IPS-20b (cell line): ENCODE measurements around the gene EPS15.

ENCODE experiments used
- H3K27ac ChIP-seq: one replicate; pipeline ENCODE4 v1.5.1; 2013; ENCODE audit warnings: low read length
- H3K27me3 ChIP-seq: 2 replicates; pipeline ENCODE4 v1.6.1; 2013; ENCODE audit warnings: mild to moderate bottlenecking, low read length, inconsistent platforms; ENCODE audit not compliant: insufficient read depth
- H3K36me3 ChIP-seq: 2 replicates; pipeline ENCODE4 v1.6.1; 2013; ENCODE audit warnings: low read depth, mild to moderate bottlenecking, inconsistent platforms, low read length, moderate library complexity; ENCODE audit not compliant: insufficient read depth
- H3K4me1 ChIP-seq: 2 replicates; pipeline ENCODE4 v1.6.1; 2013; ENCODE audit warnings: mild to moderate bottlenecking, control low read depth, inconsistent platforms, low read length, moderate library complexity; ENCODE audit not compliant: insufficient read depth
- H3K4me3 ChIP-seq: 2 replicates; pipeline ENCODE4 v1.5.1; 2013; ENCODE audit warnings: mild to moderate bottlenecking, low read length, inconsistent platforms
- H3K9ac ChIP-seq: 2 replicates; pipeline ENCODE4 v1.6.1; 2013; ENCODE audit warnings: low read depth, mild to moderate bottlenecking, inconsistent platforms, low read length, moderate library complexity
- H3K9me3 ChIP-seq: 2 replicates; pipeline ENCODE4 v1.6.1; 2013; ENCODE audit warnings: mild to moderate bottlenecking, low read depth, low read length, inconsistent platforms; ENCODE audit not compliant: insufficient read depth

The EPS15 gene

DNA sequence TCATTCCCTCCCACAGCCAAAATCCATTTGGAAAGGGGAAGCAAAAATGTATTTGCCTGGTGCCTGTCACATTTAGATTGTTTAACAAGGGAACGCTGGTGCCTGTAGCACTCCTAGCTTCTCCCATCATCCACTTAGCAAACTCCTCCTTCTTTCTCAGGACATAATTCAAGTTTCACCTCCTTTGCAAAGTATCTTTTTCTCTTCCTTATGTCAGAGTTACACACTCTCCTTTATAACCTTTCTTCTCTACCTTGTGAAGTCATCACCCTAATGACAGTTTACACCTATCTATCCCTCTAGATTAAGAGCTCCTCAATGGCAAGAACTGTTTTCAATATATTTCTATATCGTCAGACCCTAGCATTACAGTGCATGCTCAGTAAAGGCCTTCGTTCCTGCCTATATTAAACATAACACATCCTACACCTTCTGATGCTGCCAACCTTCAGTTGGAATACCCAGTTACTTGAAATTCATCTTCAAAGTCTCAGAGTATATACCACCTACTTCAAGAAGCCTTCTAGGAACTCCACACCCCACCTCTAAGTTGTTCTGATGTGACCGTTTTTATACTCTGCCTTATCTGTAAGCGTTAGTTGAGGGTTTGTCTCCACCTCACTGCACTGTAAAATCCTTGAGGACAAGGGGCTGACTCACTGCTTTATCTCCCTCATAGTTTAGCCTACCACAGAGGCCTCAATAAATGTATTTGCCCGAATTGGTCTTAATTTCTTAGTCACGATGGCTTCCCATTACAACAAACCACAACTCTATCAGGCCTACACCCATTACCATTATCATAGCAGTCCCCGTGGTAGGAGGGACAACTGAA is 1.0 kb upstream of the EPS15 start:
- H3K27me3 ChIP-seq: no peaks in the 10 kb centered on the region
- H3K36me3 ChIP-seq: no peaks in the 10 kb centered on the region
- H3K9ac ChIP-seq: no peak overlapping the region
- H3K4me1 ChIP-seq: peaks cover 12% of the 10 kb centered on the region; the same call in 1 of the 2 replicates
- H3K4me3 ChIP-seq: no peak overlapping the region
- no peak overlapping the region for H3K27ac ChIP-seq
- H3K9me3 ChIP-seq: no peaks in the 10 kb centered on the region

GRCh38 chr1:51518586-51519047 is 449 bp downstream of the EPS15 start:
- H3K4me3 ChIP-seq: peak overlapping the region; percentile 98
- H3K27me3 ChIP-seq: no peaks in the 10 kb centered on the region
- H3K4me1 ChIP-seq: peaks cover 12% of the 10 kb centered on the region; the same call in 1 of the 2 replicates
- H3K9ac ChIP-seq: peak overlapping the region; percentile 82; the same call in 1 of the 2 replicates
- H3K27ac ChIP-seq: no peak overlapping the region
- H3K36me3 ChIP-seq: no peaks in the 10 kb centered on the region
- no peaks in the 10 kb centered on the region for H3K9me3 ChIP-seq

GRCh38 chr1:51518033-51518585 is 957 bp downstream of the EPS15 start:
- Histone ChIP-seq H3K36me3 (no peaks in the 10 kb centered on the region), H3K27ac (no peak overlapping the region), H3K4me3 (peak overlapping the region; percentile 98), H3K4me1 (peaks cover 12% of the 10 kb centered on the region; the same call in 1 of the 2 replicates), H3K27me3 (no peaks in the 10 kb centered on the region), H3K9ac (peak overlapping the region; percentile 82; the same call in 1 of the 2 replicates), H3K9me3 (no peaks in the 10 kb centered on the region)

DNA sequence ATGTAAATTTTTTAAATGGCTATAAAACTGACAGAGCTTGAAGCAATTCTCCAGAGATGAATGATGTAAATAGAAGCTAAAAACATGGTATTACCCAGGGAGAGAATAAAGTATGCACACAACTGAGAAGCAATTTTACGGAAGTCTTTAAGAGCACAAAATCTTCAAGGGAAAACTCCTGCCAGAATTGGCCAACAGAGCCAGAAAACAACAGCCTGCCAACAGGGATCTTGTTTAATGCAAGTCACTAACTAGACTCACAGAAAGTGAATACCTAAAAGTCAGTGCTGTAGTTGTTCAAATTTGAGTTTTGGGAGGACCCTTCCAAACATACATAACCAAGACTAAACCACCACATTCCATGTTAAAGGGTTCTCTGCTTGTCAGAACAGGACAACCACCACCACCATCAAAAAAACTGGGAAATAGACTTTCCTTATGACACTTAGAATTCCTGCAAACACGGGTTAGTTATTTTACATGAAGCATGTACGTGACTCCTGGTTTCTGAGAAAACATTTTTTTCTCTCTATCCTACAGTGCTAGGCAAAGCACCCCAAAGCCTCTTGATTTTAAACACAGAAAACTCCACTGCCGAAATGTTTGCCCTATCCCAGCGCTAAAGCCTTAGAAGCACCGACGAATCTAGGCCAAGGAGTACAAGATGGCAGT is 1.6 kb downstream of the EPS15 start:
- H3K4me3 ChIP-seq: peak overlapping the region; percentile 98
- H3K36me3 ChIP-seq: no peaks in the 10 kb centered on the region
- H3K27ac ChIP-seq: no peak overlapping the region
- H3K27me3 ChIP-seq: no peaks in the 10 kb centered on the region
- H3K4me1 ChIP-seq: peaks cover 12% of the 10 kb centered on the region; the same call in 1 of the 2 replicates
- H3K9ac ChIP-seq: peak overlapping the region; percentile 82; the same call in 1 of the 2 replicates
- no peaks in the 10 kb centered on the region for H3K9me3 ChIP-seq

GRCh38 chr1:51516649-51517158 is 2.4 kb downstream of the EPS15 start:
- peaks cover 12% of the 10 kb centered on the region; the same call in 1 of the 2 replicates for H3K4me1 ChIP-seq
- H3K27ac ChIP-seq: no peak overlapping the region
- no peak overlapping the region for H3K4me3 ChIP-seq
- H3K9ac ChIP-seq: no peak overlapping the region
- no peaks in the 10 kb centered on the region for H3K27me3 ChIP-seq
- H3K9me3 ChIP-seq: no peaks in the 10 kb centered on the region
- H3K36me3 ChIP-seq: no peaks in the 10 kb centered on the region

- Histone ChIP-seq H3K4me3 (no peak overlapping the region), H3K27ac (no peak overlapping the region), H3K36me3 (no peaks in the 10 kb centered on the region), H3K9ac (no peak overlapping the region), H3K4me1 (peaks cover 12% of the 10 kb centered on the region; the same call in 1 of the 2 replicates), H3K27me3 (no peaks in the 10 kb centered on the region), H3K9me3 (no peaks in the 10 kb centered on the region)
These were observed 3.0 kb downstream of the EPS15 start for GRCh38 chr1:51515982-51516648.

- Histone ChIP-seq H3K4me1 (peaks cover 12% of the 10 kb centered on the region; the same call in 1 of the 2 replicates), H3K27me3 (no peaks in the 10 kb centered on the region), H3K9ac (no peak overlapping the region), H3K9me3 (no peaks in the 10 kb centered on the region), H3K4me3 (no peak overlapping the region), H3K27ac (no peak overlapping the region), H3K36me3 (no peaks in the 10 kb centered on the region)
These were observed 3.6 kb downstream of the EPS15 start for GRCh38 chr1:51515312-51515960.

- no peak overlapping the region for H3K27ac ChIP-seq
- H3K4me1 ChIP-seq: peaks cover 12% of the 10 kb centered on the region; the same call in 1 of the 2 replicates
- H3K9me3 ChIP-seq: no peaks in the 10 kb centered on the region
- H3K36me3 ChIP-seq: no peaks in the 10 kb centered on the region
- no peaks in the 10 kb centered on the region for H3K27me3 ChIP-seq
- no peak overlapping the region for H3K9ac ChIP-seq
- H3K4me3 ChIP-seq: no peak overlapping the region
These were observed 4.3 kb downstream of the EPS15 start for GRCh38 chr1:51514733-51515132.

- Histone ChIP-seq H3K9ac (no peak overlapping the region), H3K4me1 (peaks cover 10% of the 10 kb centered on the region; the same call in 1 of the 2 replicates), H3K36me3 (no peaks in the 10 kb centered on the region), H3K27ac (no peak overlapping the region), H3K9me3 (no peaks in the 10 kb centered on the region), H3K4me3 (no peak overlapping the region), H3K27me3 (no peaks in the 10 kb centered on the region)
These were observed 6.5 kb downstream of the EPS15 start for GRCh38 chr1:51512606-51513005.

- H3K27me3 ChIP-seq: no peaks in the 10 kb centered on the region
- H3K36me3 ChIP-seq: no peaks in the 10 kb centered on the region
- H3K27ac ChIP-seq: no peak overlapping the region
- H3K4me1 ChIP-seq: peaks cover 6% of the 10 kb centered on the region; the same call in 1 of the 2 replicates
- H3K4me3 ChIP-seq: no peak overlapping the region
- no peaks in the 10 kb centered on the region for H3K9me3 ChIP-seq
- no peak overlapping the region for H3K9ac ChIP-seq
These were observed 6.9 kb downstream of the EPS15 start for GRCh38 chr1:51512120-51512519.

- Histone ChIP-seq H3K36me3 (no peaks in the 10 kb centered on the region), H3K9me3 (no peaks in the 10 kb centered on the region), H3K27ac (no peak overlapping the region), H3K4me1 (no peaks in the 10 kb centered on the region), H3K4me3 (no peak overlapping the region), H3K9ac (no peak overlapping the region), H3K27me3 (no peaks in the 10 kb centered on the region)
These were observed 9.3 kb downstream of the EPS15 start for GRCh38 chr1:51509773-51510172.
